ENCODE results near the gene FBXW8.

FBXW8 gene

GRCh38 chr12:116910645-116911451 lies at the start of gene FBXW8:
Gene FBXW8 (plus strand): TSS chr12:116910950. CDS start chr12:116911038, 88 bp downstream.
- DNase-seq (ENCODE audit: low read depth): peak; percentile 71

GRCh38 chr12:116861320-116861719 lies 49.4 kb upstream of the FBXW8 start:
- DNase-seq (ENCODE audit: low read depth): peak; percentile 24

GRCh38 chr12:116862167-116862566 lies 48.6 kb upstream of the FBXW8 start:
- DNase-seq (ENCODE audit: low read depth): no peak

- no peak for DNase-seq (ENCODE audit: low read depth)
These were observed 47.4 kb upstream of the FBXW8 start for GRCh38 chr12:116863275-116863767.

- DNase-seq (ENCODE audit: low read depth): peak; percentile 10
These were observed 46.2 kb upstream of the FBXW8 start for GRCh38 chr12:116864371-116865160.

GRCh38 chr12:116867523-116867922 lies 43.2 kb upstream of the FBXW8 start:
- no peak for DNase-seq (ENCODE audit: low read depth)

- DNase-seq (ENCODE audit: low read depth): no peak
These were observed 40.4 kb upstream of the FBXW8 start for GRCh38 chr12:116870306-116870705.

- DNase-seq (ENCODE audit: low read depth): no peak
These were observed 36.3 kb upstream of the FBXW8 start for GRCh38 chr12:116874324-116874995.

- no peak for DNase-seq (ENCODE audit: low read depth)
These were observed 34.4 kb upstream of the FBXW8 start for GRCh38 chr12:116876151-116876869.

GRCh38 chr12:116878567-116879508 lies 31.9 kb upstream of the FBXW8 start:
- no peak for DNase-seq (ENCODE audit: low read depth)

GRCh38 chr12:116879509-116880212 lies 31.1 kb upstream of the FBXW8 start:
- no peak for DNase-seq (ENCODE audit: low read depth)

GRCh38 chr12:116880213-116880816 lies 30.4 kb upstream of the FBXW8 start:
- DNase-seq (ENCODE audit: low read depth): no peak

- DNase-seq (ENCODE audit: low read depth): peak; percentile 30
These were observed 29.9 kb upstream of the FBXW8 start for GRCh38 chr12:116880817-116881324.

- DNase-seq (ENCODE audit: low read depth): no peak
These were observed 29.3 kb upstream of the FBXW8 start, which contains the start of gene HRK for GRCh38 chr12:116881325-116881876. Gene HRK (minus strand): TSS chr12:116881441. CDS start chr12:116881307, 134 bp downstream.

- DNase-seq (ENCODE audit: low read depth): no peak
These were observed 28.8 kb upstream of the FBXW8 start for GRCh38 chr12:116881877-116882507.

GRCh38 chr12:116882742-116883141 lies 28.0 kb upstream of the FBXW8 start:
- peak; percentile 14 for DNase-seq (ENCODE audit: low read depth)

GRCh38 chr12:116884871-116885270 lies 25.9 kb upstream of the FBXW8 start:
- no peak for DNase-seq (ENCODE audit: low read depth)

- no peak for DNase-seq (ENCODE audit: low read depth)
These were observed 25.3 kb upstream of the FBXW8 start for GRCh38 chr12:116885491-116885890.

Measured in fibroblast of gingiva (primary cell).